VCaP (cell line): Measurements from ENCODE around the gene PHACTR2.
"Not testable (repeated sequence)": the region's sequence is repeated elsewhere in the genome, so short reads cannot be mapped to it uniquely, and the experiment has no call there.

Experiments
- H3K27ac ChIP-seq: fragments of 450-650 bp; 2 replicates; pipeline ENCODE4 v1.5.1; 2017
- TF ChIP-seq, protein P1 (sequence below): fragments of 450-650 bp; conservative IDR thresholded peaks from 2 replicates; pipeline ENCODE4 v1.5.1; 2017; ENCODE audit warnings: mild to moderate bottlenecking, moderate library complexity

Gene PHACTR2

DNA sequence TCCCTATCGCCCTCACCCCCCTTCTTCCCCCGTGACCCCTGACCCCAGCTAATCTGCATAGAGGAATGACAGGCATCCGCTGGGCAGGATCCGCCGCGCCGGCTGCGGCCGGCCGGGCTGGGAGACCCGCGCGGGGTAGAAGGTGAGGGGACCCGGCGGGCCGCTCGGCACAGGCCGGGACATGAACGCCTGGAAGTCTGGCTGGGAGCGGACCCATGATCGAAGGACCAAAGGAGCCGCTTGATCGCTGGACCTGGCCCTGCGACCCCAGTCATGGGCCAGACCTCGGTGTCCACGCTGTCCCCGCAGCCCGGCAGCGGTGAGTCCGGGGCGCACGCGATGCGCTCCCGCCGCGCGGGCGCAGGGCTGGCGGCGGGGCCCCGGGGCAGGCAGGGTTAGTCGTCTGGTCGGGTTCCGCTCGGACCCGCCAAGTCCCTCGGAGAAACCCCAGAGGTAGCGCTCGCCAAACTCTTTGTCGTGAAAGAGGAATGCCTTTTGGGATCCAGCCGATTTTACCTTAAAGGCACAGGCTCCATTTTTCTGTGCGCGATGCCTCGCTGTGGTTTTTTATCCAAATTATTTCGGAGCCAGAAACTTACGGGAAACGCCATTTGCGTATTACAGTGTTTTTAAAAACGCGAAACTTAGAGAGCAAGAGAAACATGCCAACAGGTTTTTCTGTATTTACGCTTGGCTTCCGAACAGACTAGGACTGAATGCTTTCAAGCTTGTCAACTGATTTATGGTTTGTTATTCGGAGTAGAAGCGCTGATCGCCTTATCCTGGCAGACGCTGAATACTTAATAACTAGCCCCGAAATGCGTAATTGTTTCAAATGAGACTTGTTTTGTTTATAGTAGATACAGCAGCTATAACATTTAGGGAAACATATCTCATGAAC, at the start of gene PHACTR2:
PHACTR2 (plus strand) TSS at position 75 of the 901 bp plus-strand sequence; CDS start at position 274, 199 bp downstream.
- TF ChIP-seq, protein P1, sequence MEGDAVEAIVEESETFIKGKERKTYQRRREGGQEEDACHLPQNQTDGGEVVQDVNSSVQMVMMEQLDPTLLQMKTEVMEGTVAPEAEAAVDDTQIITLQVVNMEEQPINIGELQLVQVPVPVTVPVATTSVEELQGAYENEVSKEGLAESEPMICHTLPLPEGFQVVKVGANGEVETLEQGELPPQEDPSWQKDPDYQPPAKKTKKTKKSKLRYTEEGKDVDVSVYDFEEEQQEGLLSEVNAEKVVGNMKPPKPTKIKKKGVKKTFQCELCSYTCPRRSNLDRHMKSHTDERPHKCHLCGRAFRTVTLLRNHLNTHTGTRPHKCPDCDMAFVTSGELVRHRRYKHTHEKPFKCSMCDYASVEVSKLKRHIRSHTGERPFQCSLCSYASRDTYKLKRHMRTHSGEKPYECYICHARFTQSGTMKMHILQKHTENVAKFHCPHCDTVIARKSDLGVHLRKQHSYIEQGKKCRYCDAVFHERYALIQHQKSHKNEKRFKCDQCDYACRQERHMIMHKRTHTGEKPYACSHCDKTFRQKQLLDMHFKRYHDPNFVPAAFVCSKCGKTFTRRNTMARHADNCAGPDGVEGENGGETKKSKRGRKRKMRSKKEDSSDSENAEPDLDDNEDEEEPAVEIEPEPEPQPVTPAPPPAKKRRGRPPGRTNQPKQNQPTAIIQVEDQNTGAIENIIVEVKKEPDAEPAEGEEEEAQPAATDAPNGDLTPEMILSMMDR, result no peak
- H3K27ac ChIP-seq, result peak within 1 kb of the TSS; percentile 82

DNA sequence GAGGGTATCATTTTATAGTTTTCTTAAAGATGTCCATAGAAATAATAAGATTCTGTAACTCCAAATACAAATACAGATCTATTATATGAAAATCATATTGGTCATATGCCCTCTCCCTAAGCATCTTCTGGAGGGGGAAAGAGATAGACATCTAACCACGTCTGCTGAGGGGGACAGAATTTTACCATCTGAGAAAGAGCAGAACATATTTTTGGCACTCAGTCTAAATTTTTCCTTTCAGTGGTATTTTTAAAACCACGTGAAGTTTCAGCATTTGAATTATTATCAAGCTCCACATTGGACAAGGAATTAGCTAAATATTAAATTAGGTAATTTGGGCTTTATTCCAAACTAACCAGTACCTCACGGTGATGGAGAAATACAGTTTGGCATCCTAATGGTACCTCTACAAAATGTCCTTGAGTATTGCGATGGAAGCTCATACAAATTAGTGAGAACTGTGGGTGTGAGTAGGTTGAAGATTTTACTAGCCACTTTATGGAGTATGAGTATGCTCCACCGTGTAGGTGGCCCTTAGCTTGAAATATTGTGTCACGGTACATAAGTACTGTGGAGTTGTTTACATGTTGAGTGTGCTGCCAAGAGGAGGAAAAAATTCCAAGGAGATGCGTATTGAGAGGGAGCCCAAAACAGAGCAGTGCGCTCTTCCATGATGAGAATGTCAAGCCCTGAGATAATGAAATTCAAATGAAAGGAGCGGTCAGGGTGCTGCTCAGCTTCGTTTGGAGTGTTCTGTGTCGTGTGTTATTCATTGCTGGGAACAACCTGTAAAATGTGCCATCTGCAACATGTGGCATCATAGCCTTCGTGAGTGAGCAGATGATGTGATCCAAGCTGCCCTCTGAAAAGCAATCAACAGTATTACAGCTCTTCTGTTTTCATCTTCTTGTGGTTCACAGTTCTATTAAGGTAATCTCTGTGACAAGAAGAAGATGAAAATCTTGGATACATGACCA, 48.4 kb upstream of the PHACTR2 start:
- TF ChIP-seq, protein P1, result no peak
- H3K27ac ChIP-seq, result no peak overlapping the region

DNA sequence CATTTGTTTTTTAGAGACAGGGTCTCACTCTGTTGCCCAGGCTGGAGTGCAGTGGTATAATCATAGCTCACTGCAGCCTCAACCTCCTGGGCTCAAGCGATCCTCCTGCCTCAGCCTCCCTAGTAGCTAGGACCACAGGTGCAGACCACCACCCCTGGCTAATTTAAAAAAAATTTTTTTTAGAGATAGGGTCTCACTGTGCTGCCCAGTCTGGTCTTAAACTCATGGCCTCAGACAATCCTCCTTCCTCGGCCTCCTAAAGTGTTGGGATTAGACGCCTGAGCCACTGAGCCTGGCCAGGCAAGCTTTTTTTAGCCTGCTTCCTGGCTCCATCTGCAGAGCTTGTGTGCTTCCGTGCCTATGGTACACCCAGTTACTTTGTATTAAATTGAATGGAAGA, 46.6 kb upstream of the PHACTR2 start:
- not testable (repeated sequence) for H3K27ac ChIP-seq

- TF ChIP-seq, protein P1, result no peak
- H3K27ac ChIP-seq, result no peak overlapping the region
These were observed 44.9 kb upstream of the PHACTR2 start for GRCh38 chr6:143632894-143633293.

DNA sequence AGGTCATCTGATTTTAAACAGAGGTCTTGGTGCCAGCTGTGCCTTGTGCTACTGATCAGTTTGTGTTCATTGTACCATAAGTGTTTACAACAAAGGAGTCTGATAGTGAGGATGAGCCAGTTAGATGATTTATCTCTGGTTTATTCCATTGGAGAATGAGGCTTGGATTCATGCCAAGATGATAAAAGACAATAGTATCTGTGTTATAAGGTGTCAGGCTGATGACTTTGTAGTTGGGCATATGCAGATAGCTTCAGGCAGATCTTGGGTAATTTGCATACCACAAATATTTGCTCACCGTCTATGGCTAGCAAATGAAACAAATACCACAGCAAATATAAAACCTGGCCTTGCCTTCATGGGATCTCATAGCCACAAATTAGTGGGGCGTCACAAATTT, 43.3 kb upstream of the PHACTR2 start:
- TF ChIP-seq, protein P1, result no peak
- H3K27ac ChIP-seq, result peak overlapping the region; percentile 7; the same call in 1 of the 2 replicates

- TF ChIP-seq, protein P1, result no peak
- no peak overlapping the region for H3K27ac ChIP-seq
These were observed 40.1 kb upstream of the PHACTR2 start for GRCh38 chr6:143637691-143638090.

- TF ChIP-seq, protein P1, result no peak
- H3K27ac ChIP-seq, result no peak overlapping the region
These were observed 35.4 kb upstream of the PHACTR2 start for GRCh38 chr6:143642403-143642802.
